ENCODE results near the gene IPO4. TPM values are rescaled to one million over a fixed set of nuclear protein-coding genes. Genes with fewer than 3 reads are reported as not detected.
A peak's percentile ranks its signal among the peaks of the same experiment; 100 is the strongest.

IPO4 gene
- total and polyA plus RNA-seq, 2 of the 13 experiments (the other 11 are each of a cell fraction or from before 2014, with no cell fraction given), result 39.0 to 179 TPM

GRCh38 chr14:24188251-24189058 lies at the start of gene IPO4 (continued):
- TF ChIP-seq RELA (CRISPR knock-in tag; IDR thresholded peaks at IDR 0.05) (peak; percentile 95), PREB (CRISPR knock-in tag; IDR thresholded peaks at IDR 0.05) (no peak; the same call in 1 of the 2 replicates), TERF1 (CRISPR knock-in tag; IDR thresholded peaks at IDR 0.05) (no peak; the same call in 1 of the 2 replicates), MLXIP (CRISPR knock-in tag; IDR thresholded peaks at IDR 0.05; ENCODE audit: borderline replicate concordance) (peak; percentile 70; the same call in 1 of the 2 replicates), CBX5 (CRISPR knock-in tag; IDR thresholded peaks at IDR 0.05; ENCODE audit: borderline replicate concordance) (peak; percentile 100), ZNF33B (CRISPR knock-in tag; IDR thresholded peaks at IDR 0.05) (peak; percentile 98), ZBTB49 (CRISPR knock-in tag; IDR thresholded peaks at IDR 0.05; ENCODE audit: borderline replicate concordance) (0 out of 2 replicates have a peak, but pooled peaks have one; percentile 64), ZNF800 (CRISPR knock-in tag; IDR thresholded peaks at IDR 0.05) (peak; percentile 97), ZBTB43 (CRISPR knock-in tag; conservative IDR thresholded peaks at IDR 0.05) (peak; percentile 83; the same call in 1 of the 2 replicates), ZNF770 (CRISPR knock-in tag; IDR thresholded peaks at IDR 0.05) (no peak), ZSCAN9 (CRISPR knock-in tag; IDR thresholded peaks at IDR 0.05; ENCODE audit: borderline replicate concordance) (peak; percentile 95), SOX5 (CRISPR knock-in tag; IDR thresholded peaks at IDR 0.05; ENCODE audit: borderline replicate concordance) (peak; percentile 85), CAMTA2 (CRISPR knock-in tag; IDR thresholded peaks at IDR 0.05; ENCODE audit: borderline replicate concordance) (peak; percentile 100), MBNL3 (CRISPR knock-in tag; conservative IDR thresholded peaks at IDR 0.05) (no peak)

Data from HepG2 (cell line).